GM12875 (cell line): ENCODE data around the gene SKA2.

Source experiments
- H3K4me3 ChIP-seq: one replicate; pipeline ENCODE4 v1.5.1; 2011; ENCODE audit warnings: low read depth, low read length, control low read depth
- CTCF ChIP-seq: IDR thresholded peaks from 2 replicates; pipeline ENCODE4 v1.5.1; 2011; ENCODE audit warnings: low read depth, mild to moderate bottlenecking, control low read depth, inconsistent platforms, low read length, moderate library complexity, borderline replicate concordance; ENCODE audit not compliant: insufficient read depth

SKA2 gene

GRCh38 chr17:59154721-59155438, at the start of gene SKA2:
TSS of gene SKA2 (minus strand) at chr17:59155186. CDS start at chr17:59155163, 23 bp downstream.
- no peak for TF ChIP-seq CTCF
- peak within 1 kb of the TSS; percentile 70 for H3K4me3 ChIP-seq

GRCh38 chr17:59202320-59202719, 47.3 kb upstream of the SKA2 start:
- TF ChIP-seq CTCF, result no peak

GRCh38 chr17:59199398-59199797, 44.4 kb upstream of the SKA2 start:
- no peak for TF ChIP-seq CTCF
- no peak overlapping the region for H3K4me3 ChIP-seq

More at GRCh38 chr17:59202320-59202719, 47.3 kb upstream of the SKA2 start:
- no peak overlapping the region for H3K4me3 ChIP-seq

GRCh38 chr17:59193336-59193862, 38.4 kb upstream of the SKA2 start:
- no peak overlapping the region for H3K4me3 ChIP-seq
- no peak for TF ChIP-seq CTCF

- TF ChIP-seq CTCF, result no peak
- no peak overlapping the region for H3K4me3 ChIP-seq
Measured at GRCh38 chr17:59190806-59191205, 35.8 kb upstream of the SKA2 start.

- no peak for TF ChIP-seq CTCF
- H3K4me3 ChIP-seq, result no peak overlapping the region
Measured at GRCh38 chr17:59186850-59187249, 31.9 kb upstream of the SKA2 start.

GRCh38 chr17:59185997-59186396, 31.0 kb upstream of the SKA2 start:
- no peak for TF ChIP-seq CTCF
- H3K4me3 ChIP-seq, result no peak overlapping the region
